IPS-15b (cell line): Measurements from ENCODE around the gene SLC1A4.
"Not testable (repeated sequence)": the region's sequence is repeated elsewhere in the genome, so short reads cannot be mapped to it uniquely, and the experiment has no call there.

Experiments used
- H3K27me3 ChIP-seq: one replicate; pipeline ENCODE4 v1.6.1; 2013; ENCODE audit warnings: low read length; ENCODE audit not compliant: control insufficient read depth, insufficient read depth
- H3K36me3 ChIP-seq: one replicate; pipeline ENCODE4 v1.6.1; 2013; ENCODE audit warnings: low read length; ENCODE audit not compliant: control insufficient read depth, insufficient read depth
- H3K4me1 ChIP-seq: one replicate; pipeline ENCODE4 v1.6.1; 2013; ENCODE audit warnings: mild to moderate bottlenecking, low read length; ENCODE audit not compliant: control insufficient read depth, insufficient read depth
- H3K4me3 ChIP-seq: one replicate; pipeline ENCODE4 v1.5.1; 2013; ENCODE audit warnings: low read depth, low read length
- H3K9ac ChIP-seq: one replicate; pipeline ENCODE4 v1.6.1; 2013; ENCODE audit warnings: low read depth, mild to moderate bottlenecking, low read length
- H3K9me3 ChIP-seq: one replicate; pipeline ENCODE4 v1.6.1; 2013; ENCODE audit warnings: mild to moderate bottlenecking, low read length; ENCODE audit not compliant: control insufficient read depth, insufficient read depth

Gene SLC1A4

GRCh38 chr2:64999754-65000153 is 10.6 kb downstream of the SLC1A4 start:
- Histone ChIP-seq H3K27me3 (no peaks in the 10 kb centered on the region), H3K9me3 (no peaks in the 10 kb centered on the region), H3K9ac (no peak overlapping the region), H3K4me1 (no peaks in the 10 kb centered on the region), H3K36me3 (no peaks in the 10 kb centered on the region), H3K4me3 (no peak overlapping the region)

GRCh38 chr2:65000644-65001043 is 11.4 kb downstream of the SLC1A4 start:
- Histone ChIP-seq H3K9ac (no peak overlapping the region), H3K4me1 (no peaks in the 10 kb centered on the region), H3K9me3 (no peaks in the 10 kb centered on the region), H3K36me3 (no peaks in the 10 kb centered on the region), H3K27me3 (no peaks in the 10 kb centered on the region), H3K4me3 (no peak overlapping the region)

- Histone ChIP-seq H3K36me3 (no peaks in the 10 kb centered on the region), H3K4me3 (no peak overlapping the region), H3K9me3 (no peaks in the 10 kb centered on the region), H3K27me3 (no peaks in the 10 kb centered on the region), H3K9ac (no peak overlapping the region), H3K4me1 (no peaks in the 10 kb centered on the region)
Observed at GRCh38 chr2:65003037-65003436, 13.8 kb downstream of the SLC1A4 start.

- H3K4me1 ChIP-seq, H3K9me3 ChIP-seq, H3K27me3 ChIP-seq, H3K9ac ChIP-seq, H3K36me3 ChIP-seq, H3K4me3 ChIP-seq: not testable (repeated sequence)
Observed at GRCh38 chr2:65004232-65004631, 15.0 kb downstream of the SLC1A4 start.

GRCh38 chr2:65013776-65014175 is 24.6 kb downstream of the SLC1A4 start:
- H3K36me3 ChIP-seq: no peaks in the 10 kb centered on the region
- H3K4me1 ChIP-seq: peaks cover 6% of the 10 kb centered on the region

GRCh38 chr2:65015731-65016130 is 26.5 kb downstream of the SLC1A4 start:
- Histone ChIP-seq H3K4me3 (no peak overlapping the region), H3K27me3 (no peaks in the 10 kb centered on the region), H3K9ac (no peak overlapping the region), H3K9me3 (no peaks in the 10 kb centered on the region), H3K36me3 (no peaks in the 10 kb centered on the region), H3K4me1 (peaks cover 6% of the 10 kb centered on the region)

More at GRCh38 chr2:65013776-65014175, 24.6 kb downstream of the SLC1A4 start:
- H3K9ac ChIP-seq: no peak overlapping the region
- H3K9me3 ChIP-seq: no peaks in the 10 kb centered on the region
- H3K27me3 ChIP-seq: no peaks in the 10 kb centered on the region
- H3K4me3 ChIP-seq: no peak overlapping the region

- H3K9me3 ChIP-seq: no peaks in the 10 kb centered on the region
- H3K4me3 ChIP-seq: no peak overlapping the region
- H3K27me3 ChIP-seq: no peaks in the 10 kb centered on the region
- peak overlapping the region; percentile 17 for H3K9ac ChIP-seq
- peaks cover 6% of the 10 kb centered on the region for H3K4me1 ChIP-seq
- H3K36me3 ChIP-seq: no peaks in the 10 kb centered on the region
Observed at GRCh38 chr2:65016789-65017188, 27.6 kb downstream of the SLC1A4 start.

- H3K9me3 ChIP-seq: no peaks in the 10 kb centered on the region
- H3K9ac ChIP-seq: no peak overlapping the region
Observed at GRCh38 chr2:65017335-65017734, 28.1 kb downstream of the SLC1A4 start.

GRCh38 chr2:65018141-65018582 is 29.0 kb downstream of the SLC1A4 start:
- Histone ChIP-seq H3K9ac (no peak overlapping the region), H3K36me3 (no peaks in the 10 kb centered on the region), H3K4me3 (no peak overlapping the region), H3K27me3 (no peaks in the 10 kb centered on the region), H3K9me3 (no peaks in the 10 kb centered on the region), H3K4me1 (peaks cover 6% of the 10 kb centered on the region)

More at GRCh38 chr2:65017335-65017734, 28.1 kb downstream of the SLC1A4 start:
- Histone ChIP-seq H3K27me3 (no peaks in the 10 kb centered on the region), H3K4me1 (peaks cover 6% of the 10 kb centered on the region), H3K36me3 (no peaks in the 10 kb centered on the region), H3K4me3 (no peak overlapping the region)

- Histone ChIP-seq H3K9me3 (no peaks in the 10 kb centered on the region), H3K9ac (no peak overlapping the region), H3K4me3 (no peak overlapping the region), H3K27me3 (no peaks in the 10 kb centered on the region), H3K36me3 (no peaks in the 10 kb centered on the region), H3K4me1 (peaks cover under 1% of the 10 kb centered on the region)
Observed at GRCh38 chr2:65019010-65019409, 29.8 kb downstream of the SLC1A4 start.

- H3K9ac ChIP-seq: no peak overlapping the region
- no peaks in the 10 kb centered on the region for H3K27me3 ChIP-seq
- no peaks in the 10 kb centered on the region for H3K9me3 ChIP-seq
- no peaks in the 10 kb centered on the region for H3K36me3 ChIP-seq
- no peak overlapping the region for H3K4me3 ChIP-seq
- no peaks in the 10 kb centered on the region for H3K4me1 ChIP-seq
Observed at GRCh38 chr2:65019675-65020195, 30.5 kb downstream of the SLC1A4 start.

GRCh38 chr2:65020251-65020650 is 31.1 kb downstream of the SLC1A4 start:
- not testable (repeated sequence) for H3K27me3 ChIP-seq, H3K9me3 ChIP-seq, H3K4me1 ChIP-seq, H3K9ac ChIP-seq, H3K4me3 ChIP-seq, H3K36me3 ChIP-seq
